Limb (tissue), 2 donors: ENCODE data around the gene CLDN34.

Experiments used
- DNase-seq, 2 donors: peaks; one replicate each; pipeline ENCODE4 v3.0.0-alpha.2; 2016; ENCODE audit errors: extremely low spot score in 2 of 2

CLDN34 gene

DNA sequence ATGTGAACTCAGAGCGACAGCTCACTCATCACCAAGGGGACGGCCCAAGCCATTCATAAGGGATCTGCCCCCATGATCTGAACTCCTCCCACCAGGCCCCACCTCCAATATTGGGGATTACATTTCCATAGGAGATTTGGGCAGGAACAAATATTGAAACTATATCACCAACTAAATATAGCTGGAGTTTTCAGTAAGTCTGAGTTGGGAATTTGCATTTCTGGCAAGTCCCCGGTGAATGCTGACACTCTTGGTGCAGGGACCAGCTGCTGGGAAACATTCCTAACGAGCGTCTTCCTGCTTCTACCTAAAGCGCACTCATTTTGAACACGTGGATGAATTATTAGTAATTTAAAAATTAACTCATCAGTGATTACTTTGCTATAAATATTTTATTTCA, 13.2 kb downstream of the CLDN34 start:
- no peak for DNase-seq

DNA sequence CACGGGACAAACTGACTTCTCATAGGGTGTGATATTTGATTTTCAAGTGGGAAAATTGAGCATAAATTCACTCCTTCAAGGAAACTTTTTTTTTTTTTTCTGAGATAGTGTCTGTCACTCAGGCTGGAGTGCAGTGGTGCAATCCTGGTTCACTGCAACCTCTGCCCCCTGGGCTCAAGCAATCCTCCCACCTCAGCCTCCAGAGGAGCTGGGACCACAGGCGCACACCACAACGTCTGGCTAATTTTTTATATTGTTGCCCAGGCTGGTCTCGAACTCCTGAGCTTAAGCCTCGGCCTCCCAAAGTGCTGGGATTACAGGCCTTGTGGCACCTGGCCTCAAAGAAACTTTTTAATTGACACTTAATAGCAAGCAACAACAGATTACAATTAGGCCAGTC, 13.8 kb downstream of the CLDN34 start:
- DNase-seq = no peak

DNA sequence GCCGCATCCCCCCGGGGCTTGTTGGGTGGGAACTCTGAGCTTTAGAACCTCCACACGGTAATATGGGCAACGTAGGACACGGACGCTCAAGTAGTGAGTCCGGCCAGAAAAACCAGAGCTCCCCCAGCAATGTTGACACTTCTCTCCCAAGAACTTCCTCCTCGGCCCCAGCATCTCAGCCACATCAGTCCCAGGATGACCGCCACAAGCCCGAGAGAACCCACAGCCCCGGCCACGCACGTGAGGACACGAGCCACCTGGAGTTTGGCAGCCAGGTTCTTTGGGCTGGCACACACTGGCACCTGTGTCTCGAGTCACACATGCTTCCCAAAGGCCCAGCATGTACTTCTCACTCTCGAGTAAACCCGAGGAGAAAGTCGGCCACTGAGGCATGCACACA, 16.3 kb downstream of the CLDN34 start:
- no peak for DNase-seq

DNA sequence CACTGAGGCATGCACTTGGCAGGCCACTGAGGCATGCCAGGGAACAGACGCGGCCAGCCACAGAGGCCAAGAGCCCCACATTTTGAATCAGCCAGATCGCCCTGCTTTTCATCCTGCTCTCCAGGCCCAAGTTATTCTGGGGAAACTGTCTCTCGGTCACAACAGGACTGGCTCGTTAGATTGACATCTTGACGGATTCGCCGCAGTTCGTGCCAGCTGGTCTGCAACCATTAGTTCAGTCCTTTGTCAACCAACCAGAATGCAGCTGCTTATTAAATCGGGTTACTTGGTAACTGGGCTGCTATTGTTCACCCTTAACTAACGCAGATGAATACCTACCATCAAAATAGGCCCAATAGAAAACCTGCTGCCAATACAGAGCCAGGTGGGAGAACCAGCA, 16.7 kb downstream of the CLDN34 start:
- DNase-seq = no peak

DNA sequence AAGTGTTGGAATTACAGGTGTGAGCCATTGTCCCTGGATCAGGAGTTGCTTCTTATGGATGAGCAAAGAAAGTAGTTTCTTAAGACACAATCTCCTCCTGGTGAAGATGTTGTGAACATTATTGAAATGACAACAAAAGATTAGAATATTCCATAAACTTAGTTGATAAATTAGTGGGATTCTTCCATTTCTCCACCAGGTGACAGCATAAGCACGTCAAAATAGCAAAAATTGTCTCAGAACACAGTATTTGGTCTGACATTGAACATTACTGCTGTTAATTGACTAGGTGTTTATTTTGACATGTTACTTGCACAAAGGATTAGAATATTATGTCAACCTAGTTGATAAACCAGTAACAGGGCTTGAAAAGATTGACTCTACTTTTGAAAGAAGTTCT, 21.6 kb downstream of the CLDN34 start:
- no peak for DNase-seq

DNA sequence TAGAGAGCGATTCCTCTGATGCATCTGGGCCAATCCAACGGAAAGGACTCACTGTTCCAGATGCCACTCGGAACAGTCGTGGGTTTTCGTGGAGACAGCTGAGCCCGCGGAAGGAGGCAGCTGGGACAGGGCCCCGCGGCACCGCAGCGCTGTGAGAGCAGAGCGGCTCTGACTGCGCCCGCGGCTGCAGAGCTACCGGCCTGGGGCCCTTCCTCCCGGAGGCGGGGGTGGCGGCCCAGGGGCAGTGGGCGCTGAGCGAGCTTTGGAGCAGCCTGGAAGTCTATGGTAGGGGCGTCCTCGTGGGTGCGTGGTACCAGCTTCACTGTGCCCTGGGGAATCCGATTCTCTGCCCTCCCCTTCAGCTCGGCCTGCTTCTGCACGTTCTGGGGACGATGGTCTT, 24.9 kb downstream of the CLDN34 start:
- no peak for DNase-seq

DNA sequence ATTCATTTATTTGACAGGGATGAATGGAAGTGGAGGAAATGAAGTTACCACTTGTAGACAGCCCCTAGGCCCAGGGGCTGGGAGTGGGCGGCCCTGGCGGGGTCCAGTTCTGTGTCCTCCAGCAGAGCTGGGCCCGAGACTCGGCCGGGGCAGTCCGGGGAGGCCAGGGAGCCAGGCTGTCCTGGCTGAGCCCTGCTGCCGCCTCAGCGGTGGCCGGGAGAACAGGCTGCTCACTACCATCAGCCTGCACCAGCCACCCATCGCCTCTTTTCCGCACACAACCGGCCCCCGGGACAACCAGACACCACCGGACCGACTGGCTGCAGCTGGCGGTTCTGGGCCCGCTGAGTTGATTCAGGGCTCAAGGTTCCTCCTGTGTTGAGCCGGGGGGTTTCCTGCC, 25.6 kb downstream of the CLDN34 start:
- DNase-seq = no peak

DNA sequence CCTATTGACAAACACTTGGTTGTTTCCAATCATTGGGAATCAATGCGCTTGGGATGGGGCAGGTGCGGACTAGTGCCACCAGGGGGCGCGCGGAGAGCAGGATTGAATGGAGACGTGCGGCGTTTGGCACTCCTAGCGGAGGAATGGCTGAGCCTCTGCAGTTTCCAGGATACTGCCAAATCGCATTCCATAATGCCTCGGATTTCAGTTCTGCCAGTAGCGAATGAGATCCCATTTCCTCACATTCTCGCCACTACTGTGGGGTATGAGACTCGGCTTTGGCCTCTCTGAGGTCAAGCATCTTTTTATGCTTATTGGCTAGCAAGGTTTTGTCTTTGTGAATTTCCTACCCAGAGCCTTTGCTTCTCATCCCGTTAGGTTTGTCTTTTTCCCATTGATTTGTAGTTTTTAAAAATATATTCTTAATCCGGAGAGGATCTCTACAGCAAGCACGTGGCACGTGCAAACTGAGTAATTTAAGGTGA, 28.7 kb downstream of the CLDN34 start:
- peak; percentile 50 to 75 for DNase-seq

DNA sequence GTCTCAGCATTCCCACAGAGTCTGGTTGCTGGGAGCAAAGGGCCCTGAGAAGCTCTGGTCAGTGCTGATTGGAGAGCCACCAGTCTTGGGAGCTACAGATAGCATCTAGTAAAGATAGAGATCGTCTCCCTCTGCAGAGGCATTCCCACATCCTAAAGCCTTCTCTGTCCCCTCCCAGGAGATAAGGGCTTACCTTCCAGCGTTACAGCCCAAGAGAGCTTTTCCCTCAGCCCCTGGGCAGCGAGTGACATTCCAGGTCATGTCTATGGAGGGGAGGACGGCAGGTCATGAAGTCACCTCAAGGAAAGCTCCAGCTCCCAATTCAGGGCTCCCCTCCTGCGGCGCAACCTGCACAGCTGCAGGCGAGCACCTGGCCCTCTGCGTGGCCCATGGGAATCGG, 29.9 kb downstream of the CLDN34 start:
- DNase-seq = no peak

DNA sequence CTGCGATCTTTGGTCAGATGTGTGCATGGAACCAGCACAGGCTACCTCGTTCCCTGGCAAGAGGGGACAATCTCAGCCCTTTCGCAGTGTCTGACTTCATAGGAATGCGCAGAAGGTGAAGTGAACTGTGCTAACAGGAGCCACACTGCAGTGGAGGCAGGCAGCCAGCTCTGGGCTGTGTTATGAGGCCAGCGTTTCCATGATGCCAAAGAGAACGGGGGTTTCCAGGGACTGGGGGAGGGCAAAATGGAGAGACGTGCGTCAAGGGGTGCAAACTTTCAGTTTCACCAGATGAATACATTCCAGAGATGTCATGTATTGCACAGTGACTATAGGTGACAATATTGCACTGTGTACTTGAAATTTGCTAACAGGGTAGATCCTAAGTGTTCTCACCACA, 30.4 kb downstream of the CLDN34 start:
- no peak for DNase-seq

DNA sequence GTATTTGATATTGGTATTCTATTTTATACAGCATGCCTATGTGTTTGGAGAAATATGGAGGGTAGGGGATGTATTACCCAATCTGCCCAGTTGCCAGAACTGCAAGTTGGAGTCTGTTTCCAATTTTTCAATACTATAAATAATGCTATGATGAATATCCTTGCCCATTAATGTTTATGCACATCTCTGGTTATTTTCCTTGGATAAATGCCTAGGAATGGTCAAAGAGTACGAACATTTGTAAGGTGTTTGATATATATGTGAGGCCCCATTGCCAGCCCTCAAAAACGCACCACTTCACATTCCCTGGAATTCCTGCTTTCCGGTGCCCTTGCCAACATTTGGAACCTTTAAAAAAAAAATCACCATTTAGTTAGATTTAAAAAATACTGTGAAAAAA, 34.3 kb downstream of the CLDN34 start:
- no peak for DNase-seq

DNA sequence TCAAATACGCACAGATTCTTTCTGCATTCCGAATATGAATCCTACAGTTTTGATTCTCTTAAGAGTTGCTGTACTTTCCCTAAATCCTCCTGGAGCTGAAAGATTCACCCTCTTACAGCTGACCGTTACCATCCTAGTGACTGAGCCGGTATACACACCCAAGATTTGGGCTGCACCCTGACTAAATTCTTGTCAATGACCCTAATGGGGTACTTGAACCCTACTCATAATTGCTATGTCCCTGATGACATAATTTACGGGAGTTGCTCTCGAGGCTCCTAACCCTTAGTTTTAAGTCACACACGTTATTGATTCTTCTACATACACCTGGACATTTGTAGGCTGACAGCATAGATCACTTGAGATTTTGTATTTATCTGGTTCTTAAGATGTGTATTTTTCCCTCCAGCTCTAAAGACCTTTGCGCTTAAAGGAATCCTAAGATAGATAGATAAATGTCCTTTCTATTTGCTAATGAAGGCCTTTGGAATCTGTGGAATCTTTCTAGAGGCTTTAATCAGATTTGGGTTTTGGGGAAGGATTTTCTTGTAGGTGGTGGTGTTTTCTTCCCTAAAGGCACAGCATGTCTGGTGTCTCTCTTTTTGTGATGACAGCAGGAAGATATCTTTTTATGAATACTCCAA, 37.8 kb downstream of the CLDN34 start:
- no peak for DNase-seq

DNA sequence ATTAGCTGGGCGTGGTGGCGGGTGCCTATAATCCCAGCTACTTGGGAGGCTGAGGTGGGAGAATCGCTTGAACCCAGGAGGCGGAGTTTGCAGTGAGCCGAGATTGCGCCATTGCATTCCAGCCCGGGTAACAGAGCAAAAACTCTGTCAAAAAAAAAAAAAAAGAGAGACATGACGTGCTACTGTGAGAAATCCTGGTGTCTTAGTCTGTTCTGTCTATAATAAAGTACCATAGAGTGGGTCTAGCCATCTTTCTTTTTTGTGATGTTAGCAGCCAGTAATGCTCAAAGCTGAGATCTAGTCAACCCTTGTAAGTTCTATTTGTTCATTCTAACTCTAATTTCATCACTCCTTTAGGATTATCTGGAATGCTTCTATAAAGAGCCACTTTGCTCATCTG, 38.9 kb downstream of the CLDN34 start:
- no peak for DNase-seq

DNA sequence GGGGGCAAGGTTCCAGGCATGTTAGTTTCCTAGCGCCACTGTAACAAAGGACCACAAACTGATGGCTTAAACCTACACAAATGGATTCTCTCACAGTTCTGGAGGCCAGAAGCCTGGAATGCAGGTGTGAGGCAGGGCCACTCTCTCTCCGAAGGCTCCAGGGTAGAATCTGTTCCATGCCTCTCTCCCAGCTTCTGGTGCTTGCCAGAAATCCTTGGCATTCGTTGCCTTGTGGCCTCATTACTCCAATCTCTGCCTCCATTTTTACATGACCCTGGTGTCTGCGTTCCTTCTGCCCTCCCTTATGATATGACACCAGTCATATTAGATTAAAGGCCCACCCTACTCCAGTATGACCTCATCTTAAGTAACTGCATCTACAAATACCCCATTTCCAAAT, 39.6 kb downstream of the CLDN34 start:
- DNase-seq = no peak

DNA sequence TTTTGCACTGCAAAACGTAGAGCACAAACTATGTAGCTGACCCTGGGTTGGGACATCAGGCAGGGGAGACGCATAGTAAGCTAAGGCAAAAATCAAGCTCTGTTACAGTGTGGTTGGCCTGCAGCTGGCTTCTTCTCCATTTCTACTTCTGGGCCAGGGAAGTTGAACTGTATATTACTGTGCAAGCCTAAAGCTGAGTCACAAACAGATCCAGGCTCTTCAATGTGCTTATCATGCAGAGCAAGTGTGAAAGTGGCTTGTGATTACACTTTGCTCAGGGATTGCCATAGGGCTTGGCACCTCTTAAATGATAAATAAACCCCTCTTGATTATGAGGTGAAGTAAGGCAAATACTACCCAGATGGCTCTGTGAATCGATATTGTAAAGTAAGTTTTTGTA, 40.5 kb downstream of the CLDN34 start:
- no peak for DNase-seq

DNA sequence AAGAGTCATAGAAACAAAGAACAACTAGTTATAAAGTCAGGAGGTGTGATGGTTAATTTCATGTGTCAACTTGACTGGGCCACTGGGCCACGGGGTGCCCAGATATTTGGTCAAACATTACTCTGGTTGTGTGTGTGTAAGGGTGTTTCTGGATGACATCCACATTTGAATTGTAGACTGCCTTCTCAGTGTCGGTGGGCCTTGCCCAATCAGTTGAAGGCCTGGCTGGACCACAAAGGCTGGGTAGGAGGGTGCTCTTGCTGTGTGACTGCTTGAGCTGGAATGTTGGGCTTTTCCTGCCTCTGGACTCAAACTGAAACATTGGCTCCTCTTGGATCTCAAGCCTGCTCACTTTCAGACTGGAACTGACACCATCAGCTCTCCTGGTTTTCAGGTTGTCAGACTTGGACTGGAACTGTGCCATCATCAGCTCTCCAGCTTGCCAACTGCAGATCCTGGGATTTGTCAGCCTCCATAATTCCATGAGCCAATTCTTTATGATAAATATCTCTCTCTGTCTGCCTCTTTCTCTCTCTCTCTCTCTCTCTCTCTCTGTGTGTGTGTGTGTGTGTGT, 41.4 kb downstream of the CLDN34 start:
- no peak for DNase-seq

DNA sequence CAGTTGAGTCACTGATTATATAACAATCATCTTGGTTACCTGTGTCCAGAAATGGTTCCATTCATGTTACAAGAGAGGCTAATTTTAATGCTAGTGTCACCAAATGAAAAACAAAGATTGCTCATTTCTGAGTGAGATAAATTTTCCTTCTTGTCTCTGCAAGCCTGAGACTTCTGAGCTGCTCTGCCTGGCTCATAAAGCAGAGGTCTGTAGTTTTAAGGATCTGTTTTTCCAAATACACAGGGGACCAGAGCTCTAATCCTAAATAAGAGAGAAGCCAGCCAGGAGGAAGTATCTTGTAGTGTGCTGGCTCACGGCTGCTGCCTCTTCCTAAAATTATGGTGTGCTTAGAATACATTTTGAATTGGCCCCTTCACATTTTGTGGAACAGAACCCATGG, 42.6 kb downstream of the CLDN34 start:
- no peak for DNase-seq

DNA sequence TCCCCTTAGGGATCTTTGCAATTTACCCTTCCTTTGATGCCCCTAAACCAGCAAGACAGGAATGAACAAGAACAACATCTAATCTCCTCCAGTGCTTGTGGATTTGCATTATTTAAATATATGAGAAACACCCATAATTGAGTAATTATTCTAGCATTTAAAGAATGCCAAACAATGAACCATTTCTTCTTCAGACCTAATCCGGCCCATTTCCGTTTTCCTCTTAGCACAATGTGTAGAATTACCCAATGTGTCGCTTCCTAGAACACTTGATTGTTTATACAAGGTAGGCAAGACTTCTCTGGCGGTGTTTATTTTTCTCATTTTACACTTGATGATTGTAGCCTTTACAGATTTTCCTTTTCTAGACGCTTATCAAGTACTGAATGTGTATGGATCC, 43.5 kb downstream of the CLDN34 start:
- no peak for DNase-seq

DNA sequence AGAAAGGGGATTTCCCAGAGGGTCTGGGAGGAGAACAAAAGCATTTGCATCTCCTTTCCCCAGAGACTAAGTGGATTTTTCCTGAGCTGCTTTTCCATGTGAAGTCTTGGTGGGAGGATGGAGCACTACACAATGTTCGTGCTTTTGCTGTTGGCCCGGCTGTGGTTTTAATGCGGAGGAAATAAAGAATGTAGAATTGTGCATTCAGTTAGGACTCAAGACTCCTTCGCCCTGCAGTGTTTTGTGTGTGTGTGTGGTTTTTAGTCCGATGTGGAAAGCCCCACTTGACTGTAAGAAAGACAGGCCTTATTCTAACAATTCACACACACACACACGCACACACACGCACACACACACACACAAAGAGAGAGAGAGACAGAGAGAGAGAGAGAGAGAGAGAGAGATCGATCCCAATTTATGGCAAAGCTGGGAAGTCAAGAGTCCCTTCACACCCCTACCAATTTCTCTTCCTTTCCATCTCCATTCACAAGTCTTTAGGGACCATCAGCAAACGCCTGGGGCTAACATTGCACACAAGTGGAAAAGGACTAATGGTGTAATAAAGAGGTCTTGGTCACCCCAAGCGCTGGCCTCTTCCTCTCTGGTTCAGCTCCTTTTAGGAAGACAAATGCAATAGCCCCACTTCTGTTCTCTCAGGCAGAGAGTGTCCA, 44.2 kb downstream of the CLDN34 start:
- DNase-seq = no peak

DNA sequence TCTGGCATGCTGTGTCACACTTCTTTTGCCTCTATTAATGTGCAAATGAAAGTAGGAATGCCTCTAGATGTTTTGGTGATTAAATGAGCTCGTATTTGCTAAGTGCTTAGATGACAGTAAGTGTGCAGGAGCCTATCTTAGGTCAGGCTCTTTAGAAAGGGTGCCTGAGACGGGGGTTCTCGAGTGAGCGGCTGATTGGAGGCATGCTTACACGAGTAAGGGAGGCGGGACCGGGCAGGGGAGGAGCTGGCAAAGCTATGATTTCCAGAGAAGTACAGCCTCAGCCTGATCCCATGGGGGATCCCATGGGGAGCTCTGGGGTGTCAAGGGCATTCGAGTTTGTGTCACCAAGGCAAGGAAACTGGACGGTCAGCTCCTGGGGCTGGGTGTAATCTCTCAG, 44.8 kb downstream of the CLDN34 start:
- no peak for DNase-seq

DNA sequence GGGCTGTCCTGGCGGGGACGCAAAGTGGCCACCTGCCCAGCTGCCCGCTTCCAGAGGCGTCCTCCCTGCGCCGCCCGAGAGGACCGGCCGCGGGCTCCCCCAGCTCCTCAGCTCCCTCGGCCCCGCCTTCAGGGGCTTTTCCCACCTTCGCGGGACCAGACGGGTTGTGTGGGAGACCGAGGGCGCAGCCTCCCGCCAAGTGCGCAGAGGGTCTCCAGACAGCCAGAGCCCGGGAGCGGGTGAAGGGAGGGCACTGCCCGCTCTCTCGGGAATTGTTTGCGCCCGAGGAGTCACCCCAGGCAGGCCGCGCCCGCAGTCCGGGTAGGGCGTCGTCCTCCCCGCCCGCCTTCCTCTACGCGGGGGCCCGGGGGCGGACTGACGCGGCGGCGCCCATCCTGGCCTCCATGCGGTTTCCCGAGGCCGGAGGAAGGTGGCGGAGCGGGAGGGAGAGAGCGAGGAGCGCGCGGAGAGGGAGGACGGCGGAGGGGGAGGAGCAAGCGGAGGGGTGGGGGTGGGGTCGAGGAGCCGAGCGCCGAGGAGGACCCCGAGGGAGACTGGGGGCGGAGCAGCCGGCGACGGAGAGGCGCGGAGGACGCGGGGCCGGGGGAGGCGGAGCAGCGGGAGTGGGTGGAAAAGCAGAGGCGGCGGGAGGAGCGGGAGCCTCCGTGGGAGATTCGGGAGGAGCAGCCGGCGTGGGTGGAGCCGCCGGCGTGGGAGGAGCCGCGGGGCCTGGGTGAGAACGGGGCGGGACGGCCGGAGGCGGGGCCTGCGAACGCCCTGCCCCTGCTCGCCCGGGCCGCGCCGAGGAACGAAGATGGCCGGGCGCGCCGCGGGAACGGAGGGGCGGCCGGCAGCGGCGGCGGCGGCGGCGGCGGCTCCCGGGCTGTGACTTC, 47.5 kb downstream of the CLDN34 start:
- DNase-seq = peak; percentile 75 to 92

DNA sequence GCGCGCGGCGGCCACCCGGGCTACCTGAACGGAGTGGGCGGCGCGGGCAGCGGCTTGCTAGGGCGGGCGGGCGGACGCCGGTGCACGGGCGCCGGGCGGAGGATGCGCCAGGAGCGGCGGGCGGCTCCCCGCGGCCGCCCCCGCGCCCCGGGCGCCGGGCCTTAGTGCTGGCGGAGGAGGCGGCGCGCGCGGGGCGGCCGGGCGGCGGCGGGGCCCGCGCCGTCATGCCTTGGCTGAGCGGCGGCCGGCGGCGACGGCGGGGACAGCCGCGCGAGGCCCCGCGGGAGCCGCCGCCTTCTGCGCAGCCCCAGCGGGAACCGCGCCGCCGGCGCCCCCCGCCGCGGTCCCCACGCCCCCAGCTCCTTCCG, 48.2 kb downstream of the CLDN34 start:
- no peak for DNase-seq
